HG03354 (cell line): Measurements from ENCODE around the gene AKT1.
A peak's percentile ranks its signal among the peaks of the same experiment; 100 is the strongest.
"Not testable (repeated sequence)": the region's sequence is repeated elsewhere in the genome, so short reads cannot be mapped to it uniquely, and the experiment has no call there.

Source experiments
- ATAC-seq: cut with Tn5 transposase; IDR thresholded peaks from one replicate; pipeline ENCODE4 v1.9.1; 2021; ENCODE audit warnings: mild to moderate bottlenecking; ENCODE audit not compliant: unreplicated experiment, poor library complexity, severe bottlenecking

The AKT1 gene

DNA sequence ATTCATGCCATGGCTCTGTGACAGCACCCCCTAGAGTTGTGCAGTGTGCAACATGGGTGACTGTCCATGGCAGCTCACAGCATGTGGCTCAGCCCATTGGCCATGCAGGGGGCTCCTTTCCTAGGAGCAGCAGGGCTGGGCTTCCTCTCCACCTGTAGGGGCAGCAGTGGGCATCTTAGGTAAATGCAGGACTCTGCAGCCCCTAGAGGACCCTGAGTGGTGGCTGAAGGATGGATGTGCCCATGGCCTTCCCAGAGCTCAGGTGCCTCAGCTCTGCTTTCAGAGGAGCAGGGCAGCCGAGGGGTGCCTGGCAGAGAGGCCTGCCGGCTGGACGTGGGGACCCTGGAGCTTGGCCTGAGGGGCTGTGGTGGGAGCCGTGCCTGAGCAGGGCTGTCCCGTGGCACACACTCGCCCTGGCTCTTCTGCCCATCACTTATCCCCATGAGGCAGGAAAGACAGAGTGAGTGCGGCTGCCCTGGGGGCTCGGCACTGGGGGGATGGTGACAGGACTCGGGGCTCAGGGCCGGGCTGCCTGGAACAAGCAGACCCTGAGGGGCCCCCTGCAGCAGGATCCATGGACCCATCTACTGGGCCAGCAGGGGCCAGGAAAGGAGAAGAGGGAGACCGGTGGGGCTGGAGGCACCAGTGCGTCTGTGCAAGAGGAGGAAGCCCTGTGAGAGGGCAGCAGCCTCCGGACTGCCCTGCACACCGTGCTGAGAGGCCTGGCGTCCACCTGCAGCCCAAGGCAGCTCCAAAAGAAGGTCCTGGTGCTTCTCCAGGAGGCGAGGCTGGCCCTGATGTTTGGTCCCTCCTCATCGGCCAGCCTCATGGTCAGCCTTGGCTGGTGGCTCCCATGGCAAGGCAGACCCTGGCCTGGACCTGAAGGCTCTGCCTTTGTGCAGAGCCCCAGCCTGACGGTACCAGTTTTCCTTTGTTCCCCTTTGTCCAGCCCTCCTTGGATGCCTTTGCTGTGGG is 63.9 kb downstream of the AKT1 start:
- ATAC-seq, result no peak

GRCh38 chr14:104730487-104730886 is 65.1 kb downstream of the AKT1 start:
- no peak for ATAC-seq

DNA sequence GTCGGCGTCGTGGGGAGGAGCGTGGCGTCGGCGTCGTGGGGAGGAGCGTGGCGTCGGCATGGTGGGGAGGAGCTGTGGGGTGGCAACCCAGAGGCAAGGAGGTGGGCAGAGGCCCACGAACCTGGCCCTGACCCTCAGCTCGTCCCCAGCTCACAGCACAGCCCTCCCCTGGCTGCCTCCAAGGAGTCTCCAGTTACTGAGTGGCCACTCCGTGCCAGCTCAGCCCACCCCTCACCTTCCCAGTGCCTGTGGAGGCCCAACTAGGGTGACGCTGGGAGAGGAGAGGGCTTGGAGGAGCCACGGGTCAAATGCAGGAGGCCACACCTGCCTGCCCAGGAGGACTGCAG is 65.7 kb downstream of the AKT1 start:
- ATAC-seq, result no peak

- not testable (repeated sequence) for ATAC-seq
Observed at GRCh38 chr14:104729176-104729834, 66.2 kb downstream of the AKT1 start.

DNA sequence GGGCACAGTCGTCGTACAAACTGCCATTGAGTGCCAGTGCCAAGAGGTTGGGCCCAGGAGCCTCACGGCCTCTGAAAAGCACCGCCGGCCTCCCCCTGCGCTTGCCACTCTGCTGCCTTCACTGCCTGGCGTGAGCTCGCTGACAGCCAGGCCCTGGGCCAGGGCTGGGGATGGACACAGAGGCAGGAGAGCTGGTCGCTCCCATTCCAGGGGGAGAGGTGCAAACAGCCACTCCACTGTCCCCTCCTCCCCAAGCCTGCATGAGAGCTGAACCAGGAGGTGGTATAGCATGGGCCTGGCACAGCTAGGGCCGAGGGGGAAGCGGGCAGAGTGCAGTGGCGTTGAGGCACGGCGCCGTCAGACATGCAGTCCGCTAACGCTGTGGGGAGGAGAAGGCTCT is 66.9 kb downstream of the AKT1 start:
- ATAC-seq, result no peak

DNA sequence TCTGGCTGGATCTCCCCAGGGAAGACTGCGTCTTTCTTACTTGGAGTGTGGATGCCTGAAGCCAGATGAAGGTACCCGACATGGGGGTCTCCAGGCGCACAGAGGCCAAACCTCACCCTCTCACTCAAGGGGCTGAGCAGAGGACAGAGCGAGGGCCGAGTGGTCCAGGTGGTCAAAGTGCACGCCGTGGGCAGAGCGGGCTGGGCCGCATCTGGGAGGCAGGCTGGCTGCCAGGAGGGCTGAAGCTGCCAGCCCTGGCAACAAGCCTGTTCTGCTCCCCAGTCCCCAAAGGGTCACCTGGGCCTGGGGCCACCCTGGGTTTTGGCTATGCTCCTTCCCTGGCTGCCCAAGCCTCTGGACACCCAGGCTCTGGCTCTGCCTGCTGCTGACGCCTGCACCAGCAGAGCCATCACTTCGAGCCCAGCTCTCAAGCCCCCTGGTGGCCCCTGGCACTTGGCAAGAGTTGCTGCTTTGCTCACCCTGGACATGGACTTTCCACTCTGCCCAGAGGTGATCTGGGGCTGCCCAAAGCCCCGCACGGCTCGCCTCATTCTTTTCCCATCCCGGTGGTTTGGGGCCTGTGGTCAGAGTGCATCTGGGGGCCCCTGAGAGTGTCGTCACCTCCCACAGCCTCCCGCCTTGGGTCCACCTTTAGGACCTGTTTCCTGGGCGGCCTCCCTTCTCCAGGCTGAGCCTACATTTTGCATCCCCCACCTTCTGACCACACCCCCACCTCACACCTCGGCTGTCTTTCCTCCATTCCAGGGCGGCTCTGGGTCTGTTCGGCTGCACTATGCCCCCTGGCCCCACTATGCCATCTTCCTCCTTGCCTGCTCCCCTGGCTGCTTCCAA is 68.7 kb downstream of the AKT1 start:
- no peak for ATAC-seq

GRCh38 chr14:104725772-104726548 is 69.6 kb downstream of the AKT1 start:
- no peak for ATAC-seq

DNA sequence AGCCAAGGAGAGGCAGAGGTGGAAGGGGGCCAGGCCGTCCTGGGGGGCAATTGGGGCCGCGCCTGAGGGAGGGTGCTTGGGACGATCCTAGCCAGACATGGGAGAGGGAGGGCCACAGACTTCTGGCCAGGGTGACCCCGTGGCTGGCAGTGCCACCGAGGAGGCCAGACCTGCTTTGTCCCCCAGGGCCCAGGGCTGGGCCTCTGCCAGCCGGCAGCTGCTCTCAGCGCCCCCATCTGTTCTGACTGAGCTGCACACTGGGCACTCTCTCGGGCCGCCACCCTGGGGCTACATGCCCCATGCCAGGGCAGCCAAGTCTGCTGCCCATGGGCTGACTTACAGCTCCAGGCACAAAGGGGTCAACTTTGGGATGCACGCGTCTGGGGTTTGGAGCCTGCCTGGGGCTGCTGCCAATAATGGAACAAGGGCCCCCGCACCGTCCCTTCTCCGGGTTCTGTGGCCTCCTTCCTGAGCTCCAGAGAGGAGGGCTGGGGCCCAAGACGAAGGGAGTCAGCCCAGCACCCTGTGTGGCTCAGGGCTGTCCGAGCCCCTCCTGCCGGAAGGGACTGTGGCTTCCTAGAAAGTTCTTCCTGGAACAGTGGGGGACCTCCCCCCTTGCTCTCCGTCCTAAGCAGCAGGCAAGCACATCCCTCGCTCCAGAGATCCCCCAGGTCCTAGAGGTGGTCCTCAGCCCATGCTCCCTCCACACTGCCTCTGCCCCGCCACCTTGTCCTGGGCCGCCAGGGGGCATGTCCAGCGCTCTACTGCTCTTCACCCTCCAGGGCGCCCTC is 70.4 kb downstream of the AKT1 start:
- no peak for ATAC-seq

- no peak for ATAC-seq
Observed at GRCh38 chr14:104724407-104724980, 71.1 kb downstream of the AKT1 start.

DNA sequence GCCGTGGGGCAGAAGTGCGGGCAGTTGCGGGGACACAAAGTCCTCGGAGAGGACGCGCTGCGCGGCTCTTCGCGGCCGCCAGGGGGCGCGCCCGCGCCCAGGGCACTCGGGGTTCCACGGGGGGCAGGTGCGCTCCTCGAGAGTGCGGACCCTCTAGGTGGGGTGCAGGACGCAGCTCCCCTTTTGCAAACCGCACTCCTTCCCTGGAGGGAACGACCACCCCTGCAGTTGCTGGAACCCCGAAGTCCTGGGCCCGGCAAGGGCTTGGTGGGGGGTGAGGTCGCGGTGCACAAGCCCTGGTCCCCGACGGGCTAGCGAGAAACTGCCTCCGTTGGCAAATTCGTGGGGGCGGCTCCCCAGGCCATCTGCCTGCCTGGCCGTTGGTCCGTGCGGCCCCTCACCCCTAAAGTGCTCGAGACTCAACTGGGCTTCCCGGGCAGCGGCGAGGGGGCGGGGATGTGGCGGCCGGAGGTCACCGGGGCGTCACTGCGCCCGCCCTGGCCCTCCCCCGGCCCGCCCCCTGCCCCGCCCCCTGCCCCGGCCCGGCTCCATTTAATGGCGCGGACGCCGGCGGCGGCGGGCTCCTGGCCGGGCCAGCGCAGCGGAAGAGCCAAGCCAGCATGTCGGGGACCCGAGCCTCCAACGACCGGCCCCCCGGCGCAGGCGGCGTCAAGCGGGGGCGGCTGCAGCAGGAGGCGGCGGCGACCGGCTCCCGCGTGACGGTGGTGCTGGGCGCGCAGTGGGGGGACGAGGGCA is 71.7 kb downstream of the AKT1 start, which contains the start of gene ADSS1:
Gene ADSS1, plus strand, starts transcription at position 579 of the 756 bp plus-strand sequence. Its CDS starts 42 bp downstream, at position 621.
- peak; percentile 63 for ATAC-seq

- ATAC-seq, result no peak
Observed at GRCh38 chr14:104722938-104723650, 72.5 kb downstream of the AKT1 start.

- no peak for ATAC-seq
Observed at GRCh38 chr14:104721505-104722431, 73.8 kb downstream of the AKT1 start.
